Testis (tissue), 2 donors: ENCODE data around the gene KRTAP5-5.

ENCODE experiments used
- CTCF ChIP-seq, 3 experiments: fragments of 450-650 bp in 2 of 3; fragments of 200-600 bp in 1 of 3; sonication (generic) in 1 of 3; IDR thresholded peaks; one replicate each; pipeline ENCODE4 v1.5.1; 2016 to 2019; ENCODE audit warnings: antibody characterized with exemption in 3 of 3, mild to moderate bottlenecking in 2 of 3, moderate library complexity in 1 of 3
- POLR2A ChIP-seq: fragments of 450-650 bp; IDR thresholded peaks from one replicate; pipeline ENCODE4 v1.6.1; 2017; ENCODE audit warnings: antibody characterized with exemption, mild to moderate bottlenecking, moderate library complexity

GRCh38 chr11:1630271-1630670, 696 bp downstream of the KRTAP5-5 start:
- TF ChIP-seq POLR2A = no peak
- TF ChIP-seq CTCF (IDR thresholded peaks at IDR 0.05) = no peak
